ENCODE measurements around the gene DMRTA2.

GRCh38 chr1:50368179-50369007 lies 54.9 kb downstream of the DMRTA2 start:
- TF ChIP-seq CTBP1 (IDR thresholded peaks at IDR 0.05; ENCODE audit: borderline replicate concordance) = no peak
- TF ChIP-seq ZNF384 (IDR thresholded peaks at IDR 0.05) = no peak
- TF ChIP-seq SUZ12 (IDR thresholded peaks at IDR 0.05) = no peak
- TF ChIP-seq FOXA1 (IDR thresholded peaks at IDR 0.05) = no peak
- no peak for TF ChIP-seq ARNT (IDR thresholded peaks at IDR 0.05)
- no peak for TF ChIP-seq BHLHE40 (IDR thresholded peaks at IDR 0.05; ENCODE audit: borderline replicate concordance)
- TF ChIP-seq SP1 (IDR thresholded peaks at IDR 0.05) = no peak
- TF ChIP-seq PKNOX1 (IDR thresholded peaks at IDR 0.05) = no peak

Measured in HEK293T (cell line).